A673 (cell line): ENCODE results near the gene YKT6. TPM values are rescaled to one million over a fixed set of nuclear protein-coding genes. Genes with fewer than 3 reads are reported as not detected.

Experiments
- BruUV-seq: library from RNA; stranded (reverse); fragments of 400-500 nt; replicated peaks from 2 replicates; lab custom pipeline; 2021; lab: Mats Ljungman, UMichigan
- CTCF ChIA-PET: fragments of 300-600 bp; sonication (Branson Sonifier 250); formaldehyde crosslinking; loops from one replicate; lab custom pipeline; 2022; ENCODE audit warnings: antibody characterized with exemption; lab: Charles Lee
- POLR2A ChIA-PET: fragments of 300-600 bp; sonication (Branson Sonifier 250); formaldehyde crosslinking; loops from one replicate; lab custom pipeline; 2022; ENCODE audit warnings: antibody characterized with exemption; ENCODE audit not compliant: low non-redundant PET; lab: Charles Lee
- DNase-seq: peaks from one replicate; pipeline ENCODE4 v3.0.0-alpha.2; 2015; ENCODE audit warnings: low spot score
- H3K27ac ChIP-seq: fragments of 200-600 bp; sonication (generic); 2 replicates; pipeline ENCODE4 v1.5.1; 2016; ENCODE audit warnings: mixed run types, low read depth, mild to moderate bottlenecking, mixed read lengths, antibody characterized with exemption, low read length; ENCODE audit not compliant: poor library complexity, severe bottlenecking
- H3K27me3 ChIP-seq: fragments of 200-600 bp; sonication (generic); replicated peaks from 2 replicates; pipeline ENCODE4 v1.6.1; 2017; ENCODE audit warnings: mixed run types, low read depth, mild to moderate bottlenecking, mixed read lengths, antibody characterized with exemption, low read length; ENCODE audit not compliant: insufficient read depth, poor library complexity
- H3K36me3 ChIP-seq: fragments of 200-600 bp; sonication (generic); 2 replicates; pipeline ENCODE4 v1.6.1; 2016; ENCODE audit warnings: mixed run types, mild to moderate bottlenecking, mixed read lengths, antibody characterized with exemption, low read length; ENCODE audit not compliant: insufficient read depth, poor library complexity, severe bottlenecking
- H3K4me1 ChIP-seq: fragments of 200-600 bp; sonication (generic); 2 replicates; pipeline ENCODE4 v1.6.1; 2017; ENCODE audit warnings: mixed run types, mild to moderate bottlenecking, mixed read lengths, antibody characterized with exemption, low read length; ENCODE audit not compliant: insufficient read depth, poor library complexity, severe bottlenecking
- H3K4me3 ChIP-seq: fragments of 200-600 bp; sonication (generic); 2 replicates; pipeline ENCODE4 v1.5.1; 2016; ENCODE audit warnings: low read depth, mixed run types, mild to moderate bottlenecking, mixed read lengths, low read length; ENCODE audit not compliant: poor library complexity, severe bottlenecking
- H3K9me3 ChIP-seq: fragments of 200-600 bp; sonication (generic); 2 replicates; pipeline ENCODE4 v1.6.1; 2016; ENCODE audit warnings: mixed run types, low read depth, mild to moderate bottlenecking, mixed read lengths, antibody characterized with exemption, low read length; ENCODE audit not compliant: poor library complexity, severe bottlenecking
- CTCF ChIP-seq: fragments of 300-800, 200-600 bp; sonication (generic); conservative IDR thresholded peaks from 2 replicates; pipeline ENCODE4 v1.5.1; 2017; ENCODE audit warnings: low read depth, mild to moderate bottlenecking, antibody characterized with exemption, low read length, moderate library complexity, mixed read lengths
- EZH2 ChIP-seq: fragments of 200-600 bp; sonication (generic); IDR thresholded peaks from 2 replicates; pipeline ENCODE4 v1.6.1; 2017; ENCODE audit warnings: borderline replicate concordance, low read depth, mild to moderate bottlenecking, mixed read lengths, antibody characterized with exemption, low read length; ENCODE audit not compliant: poor library complexity, severe bottlenecking
- intact Hi-C: fragments of 100-400 bp; cut with micrococcal nuclease; formaldehyde crosslinking; loops from one replicate; pipeline ENCODE4 v1.10.0; 2022; ENCODE audit not compliant: unreplicated experiment
- total RNA-seq: library from RNA; stranded (reverse); gene quantifications from 2 replicates; pipeline ENCODE4 v1.2.3, GENCODE V29; 2021

Gene YKT6
- total RNA-seq, 1 experiment from 2014 or later, result 140 TPM

DNA sequence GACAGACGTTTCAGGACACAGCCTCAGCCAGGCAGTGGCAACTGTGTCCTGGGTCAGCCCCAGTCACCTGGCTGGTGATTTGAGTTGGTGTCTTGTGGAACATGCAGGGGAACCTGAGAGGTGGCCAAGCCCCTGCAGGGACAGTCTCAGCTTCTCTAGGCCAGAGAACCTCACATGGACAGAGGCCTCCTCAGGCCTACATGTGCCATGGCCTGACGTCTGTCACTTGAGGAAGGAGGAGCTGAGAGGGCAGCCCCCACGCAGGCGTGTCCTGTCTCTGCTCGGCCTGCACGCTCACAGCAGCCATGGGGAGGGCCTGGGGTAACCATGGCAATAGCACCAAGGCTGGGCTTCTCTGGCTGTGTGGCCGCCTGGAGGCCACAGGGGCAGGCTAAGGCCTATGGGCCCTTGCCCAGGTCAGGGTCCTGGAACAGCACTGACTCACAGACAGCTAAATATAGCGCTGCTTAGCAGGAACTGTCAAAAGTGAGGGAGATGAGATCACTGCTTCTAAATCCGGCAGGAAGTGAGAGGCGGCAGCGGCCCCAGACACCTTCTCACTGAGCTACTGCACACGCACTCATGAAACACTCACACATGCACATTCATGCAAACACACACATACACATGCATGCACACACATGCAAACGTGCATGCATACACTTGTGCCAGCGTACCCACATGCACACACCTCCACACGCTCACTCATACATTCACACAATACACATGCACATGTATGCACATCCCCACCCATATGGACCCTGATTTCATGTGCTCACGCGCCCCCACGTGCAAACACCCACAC, 57.0 kb downstream of the YKT6 start:
- Histone ChIP-seq H3K4me1 (peaks cover 13% of the 10 kb centered on the region), H3K36me3 (no peaks in the 10 kb centered on the region), H3K27me3 (no peaks in the 10 kb centered on the region), H3K4me3 (no peak overlapping the region), H3K9me3 (no peaks in the 10 kb centered on the region), H3K27ac (peak overlapping the region; percentile 43)
- intact Hi-C loops, result no loop called here
- TF ChIP-seq EZH2, result no peak
- no peak for TF ChIP-seq CTCF
- POLR2A ChIA-PET, result no interaction called here
- BruUV-seq, result no TSS peak
- CTCF ChIA-PET, result interaction anchor here (0.6 kb wide), 1 partner anchor 316 kb away, joined by 4 read pairs; no protein-coding TSS in a partner anchor
- DNase-seq, result peak; percentile 53

GRCh38 chr7:44258423-44258760, 57.6 kb downstream of the YKT6 start:
- Histone ChIP-seq H3K4me1 (peaks cover 13% of the 10 kb centered on the region), H3K9me3 (no peaks in the 10 kb centered on the region), H3K27me3 (no peaks in the 10 kb centered on the region), H3K4me3 (no peak overlapping the region), H3K36me3 (no peaks in the 10 kb centered on the region), H3K27ac (no peak overlapping the region)
- no peak for DNase-seq
- ChIA-PET POLR2A (no interaction called here), CTCF (interaction anchor here (0.6 kb wide), 1 partner anchor 316 kb away, joined by 4 read pairs; no protein-coding TSS in a partner anchor)
- TF ChIP-seq EZH2, result no peak
- TF ChIP-seq CTCF, result no peak
- BruUV-seq, result no TSS peak
- intact Hi-C loops, result no loop called here

- Histone ChIP-seq H3K36me3 (no peaks in the 10 kb centered on the region), H3K4me1 (peaks cover 13% of the 10 kb centered on the region), H3K27ac (no peak overlapping the region), H3K4me3 (no peak overlapping the region), H3K27me3 (no peaks in the 10 kb centered on the region), H3K9me3 (no peaks in the 10 kb centered on the region)
- CTCF ChIA-PET, result no interaction called here
- no TSS peak for BruUV-seq
- TF ChIP-seq CTCF, result no peak
- TF ChIP-seq EZH2, result no peak
- DNase-seq, result no peak
- POLR2A ChIA-PET, result no interaction called here
- intact Hi-C loops, result no loop called here
Observed at GRCh38 chr7:44258865-44259546, 58.2 kb downstream of the YKT6 start.
